T-helper 9 cell (primary cell): ENCODE results near the gene INO80.
"Not testable (repeated sequence)": the region's sequence is repeated elsewhere in the genome, so short reads cannot be mapped to it uniquely, and the experiment has no call there.

Experiments used
- DNase-seq: peaks from one replicate; pipeline ENCODE4 v3.0.0-alpha.2; 2020

INO80 gene

DNA sequence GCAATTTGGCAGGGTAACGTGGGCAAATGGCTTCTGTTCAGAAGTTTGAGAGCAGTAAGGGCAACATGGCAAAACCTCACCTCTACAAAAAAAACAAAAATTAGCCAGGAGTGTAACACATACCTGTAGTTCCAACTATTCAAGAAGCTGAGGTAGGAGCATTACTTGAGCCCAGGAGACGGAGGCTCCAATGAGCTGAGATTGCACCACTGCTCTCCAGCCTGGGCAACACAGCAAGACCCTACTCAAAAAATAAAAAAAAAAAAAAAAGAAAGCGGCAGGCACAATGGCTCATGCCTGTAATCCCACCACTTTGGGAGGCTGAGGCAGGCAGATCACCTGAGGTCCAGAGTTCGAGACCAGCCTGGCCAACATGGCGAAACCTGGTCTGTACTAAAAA, 5.9 kb upstream of the INO80 start:
- DNase-seq, result no peak

DNA sequence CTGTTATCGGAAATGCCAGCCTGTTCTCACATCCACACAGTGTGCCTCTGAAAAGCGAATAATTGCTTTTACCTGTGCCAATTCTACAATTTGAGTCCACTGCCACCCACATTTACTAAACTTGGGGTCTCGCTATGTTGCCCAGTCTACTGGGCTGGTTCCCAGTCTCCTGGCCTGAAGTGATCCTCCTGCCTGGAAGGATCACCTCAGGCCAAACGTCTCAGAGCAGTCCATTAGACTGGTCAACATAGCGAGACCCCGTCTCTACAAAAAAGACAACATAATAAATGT, 827 bp upstream of the INO80 start:
- no peak for DNase-seq

DNA sequence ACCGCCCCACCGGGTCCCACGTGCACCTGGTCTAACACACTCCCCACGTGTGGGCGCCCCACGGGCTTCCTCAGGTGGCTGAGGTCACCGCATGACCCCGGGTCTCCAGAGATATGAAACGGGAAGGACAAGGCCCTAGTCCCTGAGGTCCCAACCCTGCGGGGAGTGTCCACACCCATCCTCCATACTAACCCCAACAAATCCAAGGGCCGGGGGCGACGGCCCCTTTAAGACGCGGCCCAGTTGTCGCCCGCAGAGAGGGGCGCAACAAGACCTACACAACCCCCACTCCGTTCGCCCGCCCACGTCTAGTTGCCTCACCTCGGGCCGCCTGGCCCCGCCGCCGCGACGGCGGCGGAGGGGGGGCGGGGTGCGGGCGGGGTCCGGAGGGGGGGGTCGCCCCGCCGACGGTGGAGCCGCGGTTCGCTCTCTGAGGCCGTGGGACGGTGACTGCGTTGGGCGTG, 396 bp downstream of the INO80 start:
- peak; percentile 54 for DNase-seq

DNA sequence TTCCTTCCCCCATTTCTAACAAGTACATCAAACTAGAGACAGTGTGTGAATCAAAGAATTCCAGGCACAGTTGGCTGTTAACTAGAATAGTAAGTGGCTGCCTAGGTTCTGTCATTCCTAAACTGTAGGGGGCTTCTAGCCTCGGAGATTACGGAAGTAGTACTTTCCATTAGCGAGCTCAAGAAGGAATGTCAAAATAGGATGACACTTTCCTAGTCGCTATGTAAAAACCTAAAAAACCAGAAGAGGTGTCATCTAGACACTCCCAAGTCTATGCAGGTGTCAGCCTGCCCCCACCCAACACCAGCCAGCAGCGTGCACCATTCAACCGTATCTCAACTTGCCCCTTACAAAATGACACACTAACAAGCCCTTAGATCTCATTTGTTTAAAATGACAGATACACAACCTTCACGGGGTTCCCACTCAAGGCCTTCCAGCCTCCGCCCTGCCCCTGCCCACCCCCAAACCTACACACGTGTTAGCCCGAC, 874 bp downstream of the INO80 start:
- DNase-seq, result no peak

DNA sequence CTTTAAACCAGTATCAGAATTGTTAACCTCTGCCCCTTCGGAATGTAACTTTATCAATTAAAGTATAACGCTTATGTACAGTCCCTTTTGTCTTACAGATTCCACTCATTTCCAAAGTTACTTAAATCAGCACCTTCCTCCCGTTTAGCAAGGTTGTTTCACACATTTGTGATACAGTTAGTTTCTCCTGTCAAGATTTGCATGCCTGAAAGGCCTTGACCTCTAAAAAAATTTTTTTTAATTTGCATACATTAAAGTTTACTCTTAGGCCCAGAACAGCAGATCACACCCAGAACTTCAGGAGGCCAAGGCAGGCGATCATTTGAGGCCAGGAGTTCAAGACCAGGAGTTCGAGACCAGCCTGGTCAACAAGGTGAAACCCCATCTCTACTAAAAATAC, 9.1 kb downstream of the INO80 start:
- no peak for DNase-seq

DNA sequence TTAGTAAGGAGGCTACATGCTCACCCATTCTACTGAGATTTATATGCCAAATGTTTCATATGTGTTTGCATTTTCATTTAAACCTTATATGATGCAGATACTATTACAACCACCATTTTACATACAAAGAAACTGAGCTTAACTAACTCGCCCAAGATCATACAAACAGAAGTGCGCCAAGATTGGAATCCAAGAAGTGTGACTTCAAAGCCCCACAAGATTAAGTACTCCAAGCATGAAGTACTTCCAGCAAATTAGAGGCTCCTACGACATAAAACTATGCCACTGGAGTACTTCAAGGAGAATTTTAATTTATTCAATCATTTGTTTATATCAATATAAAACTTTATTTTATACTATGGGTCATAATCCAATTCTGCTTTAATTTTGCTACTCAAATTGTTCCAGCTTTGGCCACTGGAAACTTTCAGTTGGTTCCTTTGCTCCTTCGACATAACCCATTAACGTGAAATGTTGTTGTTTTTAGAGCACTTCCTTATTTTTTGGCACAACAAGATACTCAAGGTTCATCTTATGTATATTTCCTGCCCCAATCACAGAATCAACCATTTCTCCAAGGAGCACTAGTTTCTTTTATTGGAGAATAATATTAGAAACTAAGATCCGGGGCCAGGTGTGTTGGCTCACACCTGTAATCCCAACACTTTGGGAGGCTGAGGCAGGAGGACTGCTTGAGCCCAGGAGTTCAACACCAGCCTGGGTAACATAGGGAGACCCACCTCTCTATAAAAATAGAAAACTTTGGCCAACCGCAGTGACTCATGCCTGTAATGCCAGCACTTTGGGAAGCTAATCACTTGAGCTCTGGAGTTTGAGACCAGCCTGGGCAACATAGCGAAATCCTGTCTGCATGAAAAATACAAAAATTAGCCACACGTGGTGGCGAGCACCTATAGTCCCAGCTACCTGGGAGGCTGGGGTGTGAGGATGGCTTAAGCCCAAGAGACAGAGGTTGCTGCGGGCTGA, 10.4 kb downstream of the INO80 start:
- DNase-seq, result no peak

DNA sequence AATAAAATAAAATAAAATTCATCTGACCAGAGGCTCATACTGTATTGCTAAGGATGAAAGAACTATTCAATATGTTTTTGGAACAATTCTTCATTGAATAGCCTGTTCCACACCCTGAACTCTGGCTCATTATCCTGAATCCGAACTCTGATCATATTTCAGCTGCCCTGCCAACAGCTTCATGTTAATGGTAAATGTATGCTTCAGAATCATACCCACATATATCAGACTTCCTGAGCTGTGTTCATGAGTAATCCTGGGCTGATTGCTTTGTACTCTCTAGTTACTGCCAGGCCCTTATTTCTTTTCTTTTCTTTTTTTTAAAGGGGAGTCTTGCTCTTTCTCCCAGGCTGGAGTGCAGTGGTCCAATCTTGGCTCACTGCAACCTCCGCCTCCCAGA, 11.8 kb downstream of the INO80 start:
- DNase-seq, result no peak

DNA sequence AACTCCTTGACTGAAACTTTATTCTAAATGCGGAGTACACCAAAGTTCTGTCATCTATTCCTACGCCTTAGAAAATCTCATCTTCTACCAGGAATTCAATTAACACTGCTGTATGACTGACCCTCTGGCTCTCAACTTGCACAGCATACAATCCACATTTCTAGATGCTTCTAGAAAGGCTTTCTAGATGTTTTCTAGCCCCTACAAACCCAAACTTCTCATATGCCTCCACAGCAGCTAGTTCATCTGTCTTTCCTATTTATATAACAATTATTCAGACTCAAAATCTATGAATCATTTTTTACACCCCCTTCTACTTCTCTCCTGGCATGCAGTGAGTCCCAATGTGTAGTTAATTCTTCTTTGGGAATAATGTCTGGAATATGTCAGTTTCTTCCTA, 13.2 kb downstream of the INO80 start:
- no peak for DNase-seq

DNA sequence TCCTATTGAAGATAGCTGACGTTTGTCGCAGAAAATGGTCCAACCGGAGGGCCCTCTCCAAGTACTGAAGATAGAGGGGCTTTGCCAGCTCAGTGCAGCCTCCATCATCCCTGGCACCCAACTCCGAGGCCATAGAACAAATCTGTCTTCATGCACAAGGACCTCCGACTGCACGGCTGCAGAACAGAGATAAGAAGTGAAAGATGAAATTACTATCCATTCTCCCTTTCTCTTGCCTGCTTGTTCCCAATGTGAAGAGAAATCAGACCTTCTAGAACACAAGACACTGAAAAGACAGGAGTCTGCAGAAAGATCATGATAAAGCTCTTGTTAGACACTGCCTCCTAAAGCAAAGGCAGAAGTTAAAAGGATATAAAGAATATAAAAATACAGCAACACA, 19.9 kb downstream of the INO80 start:
- DNase-seq, result no peak

DNA sequence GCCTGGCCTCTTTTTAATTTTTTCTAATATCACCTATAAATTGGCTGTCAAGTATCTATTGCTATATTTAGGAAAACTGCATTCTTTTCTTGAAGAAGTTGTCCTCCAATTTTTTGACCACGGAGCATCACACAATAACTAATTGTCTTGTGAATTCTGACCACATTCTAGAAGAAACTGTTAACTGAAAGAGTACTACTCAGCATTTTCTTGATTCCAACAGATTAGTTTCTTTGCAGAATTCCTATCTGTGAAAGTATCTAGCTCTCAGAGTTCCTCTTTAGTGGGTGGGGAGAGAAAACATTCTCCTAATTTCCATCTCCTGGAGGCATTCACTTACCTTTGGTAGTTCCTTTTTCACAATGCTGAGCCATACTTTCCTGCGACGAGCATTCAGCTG, 31.1 kb downstream of the INO80 start:
- no peak for DNase-seq

DNA sequence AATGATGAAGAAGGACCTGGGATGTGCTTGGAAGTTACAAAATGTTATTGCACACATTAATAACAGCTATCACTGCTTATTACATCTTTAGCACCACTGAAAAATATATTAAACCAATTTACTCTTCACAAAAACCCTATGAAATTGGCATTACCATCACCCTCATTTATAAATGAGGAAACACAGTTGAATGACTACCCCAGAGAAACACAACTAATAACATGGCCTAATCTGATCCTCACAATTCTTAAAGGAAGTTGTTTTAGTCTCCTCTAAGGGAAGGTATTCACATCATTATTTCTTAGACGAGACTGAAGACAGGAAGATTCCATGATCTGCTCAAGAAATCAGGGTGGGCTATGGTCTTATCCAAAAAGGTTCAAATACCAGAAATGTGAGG, 35.9 kb downstream of the INO80 start:
- DNase-seq, result no peak

DNA sequence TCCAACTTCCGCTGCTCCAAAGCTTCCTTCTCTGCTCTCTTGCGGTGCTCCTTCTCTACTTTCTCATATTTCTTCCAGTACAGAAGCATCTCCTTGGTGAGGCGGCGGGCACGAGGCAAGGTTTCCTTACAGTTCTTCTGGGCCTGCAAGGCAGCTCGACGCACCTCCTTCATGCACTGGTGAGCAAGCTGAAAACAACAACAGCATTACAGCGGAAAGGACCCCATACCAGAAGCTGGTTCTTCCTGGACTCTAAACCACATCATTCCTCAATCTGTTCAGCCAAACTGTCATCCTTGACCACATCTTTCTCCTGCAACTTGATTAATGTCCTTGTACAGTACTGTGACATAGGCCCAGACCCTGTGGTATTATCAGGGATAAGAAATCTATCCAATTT, 36.4 kb downstream of the INO80 start:
- DNase-seq, result no peak

DNA sequence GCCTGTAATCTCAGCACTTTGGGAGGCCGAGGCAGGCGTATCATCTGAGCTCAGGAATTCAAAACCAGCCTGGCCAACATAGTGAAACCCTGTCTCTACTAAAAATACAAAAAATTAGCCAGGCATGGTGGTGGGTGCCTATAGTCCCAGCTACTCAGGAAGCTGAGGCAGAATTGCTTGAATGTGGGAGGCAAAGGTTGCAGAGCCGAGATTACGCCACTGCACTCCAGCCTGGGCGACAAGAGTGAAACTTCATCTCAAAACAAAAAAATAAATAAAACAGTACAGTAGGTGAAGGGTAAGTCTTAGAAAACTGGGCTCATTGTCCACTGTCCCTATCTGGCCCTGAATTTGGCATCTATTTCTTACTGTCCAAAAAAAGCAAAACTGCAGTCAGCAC, 37.2 kb downstream of the INO80 start:
- not testable (repeated sequence) for DNase-seq

DNA sequence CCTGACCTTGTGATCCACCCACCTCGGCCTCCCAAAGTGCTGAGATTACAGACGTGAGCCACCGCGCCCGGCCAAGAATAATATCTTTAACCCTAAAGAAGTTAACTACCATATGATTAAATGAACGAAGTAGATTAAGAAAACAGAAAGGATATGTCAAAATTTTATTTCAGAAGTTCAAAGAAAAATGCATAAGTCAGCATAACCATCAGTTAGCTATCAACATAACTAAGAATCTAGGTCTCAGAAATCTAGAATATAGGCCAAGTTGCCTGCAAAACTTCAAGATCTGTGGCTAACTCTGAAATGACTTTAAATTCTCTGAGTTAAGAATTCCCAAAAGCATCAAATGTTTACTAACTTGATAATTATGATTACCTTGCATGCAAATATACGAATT, 38.0 kb downstream of the INO80 start:
- no peak for DNase-seq

DNA sequence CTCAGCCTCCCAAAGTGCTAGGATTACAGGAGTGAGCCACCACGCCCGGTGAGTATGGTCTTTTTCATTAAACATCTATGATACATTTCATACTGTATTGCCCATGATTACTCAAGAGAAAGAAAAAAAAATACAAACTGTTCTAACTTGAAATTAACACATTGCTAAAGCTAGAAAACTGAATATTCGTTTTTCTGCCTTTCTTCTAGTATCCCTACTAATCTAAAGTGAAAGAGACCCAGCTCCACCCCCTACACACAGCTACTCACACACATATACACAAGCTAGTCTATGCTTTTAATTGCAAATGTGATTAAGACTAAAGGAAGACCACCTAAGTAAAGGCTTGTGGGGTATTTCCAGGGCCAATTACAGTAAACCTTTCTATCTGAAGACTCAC, 43.1 kb downstream of the INO80 start:
- DNase-seq, result no peak

DNA sequence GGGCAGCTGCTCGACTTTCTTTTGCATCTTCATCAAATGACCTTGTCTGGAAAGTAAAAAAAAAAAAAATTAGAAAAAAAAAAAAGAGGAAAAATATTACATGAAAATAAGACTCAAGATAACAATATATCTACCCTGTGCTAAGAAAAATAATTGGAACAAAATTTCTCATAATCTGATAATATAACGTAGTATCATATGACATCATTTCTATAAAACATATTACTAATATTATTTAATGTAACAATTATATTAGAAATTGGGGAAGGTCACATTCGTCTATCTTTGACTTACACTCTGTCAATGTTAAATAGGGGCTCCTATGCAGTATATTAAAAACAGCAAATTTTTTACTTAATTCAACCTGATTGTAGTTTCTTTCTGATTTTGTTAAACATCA, 44.1 kb downstream of the INO80 start:
- no peak for DNase-seq

DNA sequence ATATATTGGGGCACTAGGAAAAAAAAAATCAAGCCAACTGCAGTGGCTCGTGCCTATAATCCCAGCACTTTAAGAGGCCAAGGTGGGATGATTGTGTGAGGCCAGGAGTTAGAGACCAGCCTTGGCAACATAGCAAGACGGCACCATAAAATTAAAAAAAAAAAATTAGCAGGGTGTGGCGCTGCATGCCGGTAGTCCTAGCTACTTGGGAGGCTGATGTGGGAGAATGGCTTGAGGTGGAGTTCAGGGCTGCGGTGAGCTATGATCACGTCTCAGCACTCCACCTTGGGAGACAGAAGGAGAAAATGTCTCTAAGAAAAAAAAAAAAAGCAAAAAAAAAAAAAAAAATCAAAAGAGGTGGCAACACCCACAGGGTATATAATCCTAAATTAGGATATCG, 49.6 kb downstream of the INO80 start:
- DNase-seq, result no peak

DNA sequence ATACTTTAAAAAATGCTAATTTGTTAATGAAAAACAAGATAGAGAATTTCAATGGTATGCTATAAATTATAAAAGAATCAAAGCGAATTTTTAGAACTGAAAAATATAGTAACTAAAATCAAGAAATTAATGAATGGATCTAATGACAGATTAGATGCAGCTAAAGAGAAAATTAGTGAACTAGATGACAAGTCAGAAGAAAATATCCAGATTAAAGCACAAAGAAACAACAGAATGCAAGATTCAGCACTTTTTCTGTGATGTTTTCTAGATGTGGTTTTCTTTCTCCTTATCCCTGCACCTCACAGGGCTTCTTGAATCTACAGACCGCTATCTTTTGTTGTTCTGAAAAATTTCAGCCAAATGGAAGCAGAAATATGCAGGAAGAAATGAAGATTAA, 54.4 kb downstream of the INO80 start:
- no peak for DNase-seq

DNA sequence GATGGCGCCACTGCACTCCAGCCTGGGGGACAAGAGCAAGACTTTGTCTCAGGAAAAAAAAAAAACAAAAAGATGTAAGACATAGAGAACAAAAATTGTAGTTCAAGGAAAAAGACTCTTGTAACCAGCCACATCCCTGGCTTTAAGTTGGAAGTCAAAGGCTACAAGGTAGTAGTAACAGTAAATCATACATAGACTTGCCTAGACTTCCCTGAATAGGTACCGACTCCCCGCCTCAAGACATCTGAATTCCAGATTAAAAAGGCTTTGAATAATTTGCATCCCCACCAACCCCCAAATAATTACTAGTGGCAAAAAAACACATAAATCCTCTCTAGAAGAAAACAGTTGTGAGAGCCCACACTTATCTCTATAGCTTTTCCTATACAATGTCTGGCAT, 55.6 kb downstream of the INO80 start:
- DNase-seq, result no peak

DNA sequence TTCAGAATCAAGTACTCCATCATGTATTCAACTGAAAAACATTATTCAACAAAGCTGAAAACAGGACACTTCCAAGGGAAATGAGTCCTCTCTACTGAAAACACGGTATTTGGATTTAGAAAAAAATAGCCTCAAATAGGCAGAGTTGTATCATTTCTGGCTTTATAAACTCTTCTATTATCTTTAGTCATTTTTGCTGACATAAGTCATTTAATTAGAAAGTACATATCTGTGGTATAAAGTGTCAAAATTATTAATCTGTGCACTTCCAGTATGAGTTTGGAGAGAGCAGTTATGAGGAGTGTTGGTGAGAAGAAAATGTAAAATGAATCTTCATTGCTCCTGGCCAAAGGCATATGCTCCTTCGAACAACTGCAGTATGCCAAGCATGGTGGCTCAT, 59.3 kb downstream of the INO80 start:
- DNase-seq, result no peak

DNA sequence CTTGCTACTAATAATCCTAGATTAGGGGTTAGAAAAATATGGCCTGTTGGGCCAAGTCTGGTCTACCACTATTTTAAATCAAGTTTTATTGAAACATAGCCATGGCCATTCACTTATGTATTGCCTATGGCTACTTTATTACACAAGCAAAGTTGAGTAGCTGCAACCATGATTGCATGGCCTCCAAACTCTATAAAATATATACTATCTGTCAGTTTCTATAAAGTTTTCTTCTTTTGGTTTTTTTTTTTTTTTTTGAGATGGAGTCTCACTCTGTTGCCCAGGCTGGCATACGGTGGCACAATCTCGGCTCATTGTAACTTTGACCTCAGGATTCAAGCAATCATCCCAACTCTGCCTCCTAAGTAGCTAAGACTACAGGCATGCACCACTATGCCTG, 60.4 kb downstream of the INO80 start:
- DNase-seq, result no peak

DNA sequence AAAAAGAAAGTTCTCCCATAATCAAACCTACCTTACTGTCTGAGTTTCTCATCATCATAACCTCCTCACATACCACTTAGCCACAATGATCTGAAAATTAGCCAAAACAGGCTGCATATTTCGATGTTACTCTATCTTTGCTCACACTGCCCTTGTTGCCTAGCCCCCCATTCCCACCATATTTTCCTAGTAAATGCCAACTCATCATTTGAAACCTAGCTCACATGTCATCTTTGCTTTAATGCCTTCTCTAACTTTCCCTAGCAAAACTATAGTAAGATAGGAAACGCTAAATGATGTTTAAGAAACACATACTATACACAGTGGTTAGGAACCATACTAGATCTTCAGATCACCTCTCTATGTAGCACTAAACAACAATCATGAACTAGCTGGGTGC, 64.9 kb downstream of the INO80 start:
- no peak for DNase-seq

DNA sequence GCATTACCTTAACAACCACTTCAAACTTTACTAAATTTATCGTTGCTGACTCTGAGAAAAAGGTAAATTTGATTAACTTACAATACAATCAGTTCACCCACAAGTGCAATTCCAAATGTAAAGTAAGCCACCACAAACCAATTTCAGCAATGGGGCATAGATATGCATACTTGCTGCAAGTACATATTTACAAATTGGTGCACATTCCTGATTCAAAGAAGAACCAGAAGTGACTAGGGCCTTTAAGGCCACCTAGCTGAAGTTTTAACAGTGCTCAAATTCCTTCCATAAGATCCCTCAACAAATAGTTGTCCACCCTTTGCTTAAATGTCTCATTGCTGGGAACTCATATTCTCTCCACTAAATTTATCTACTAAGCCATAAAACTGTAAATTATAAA, 67.2 kb downstream of the INO80 start:
- no peak for DNase-seq

DNA sequence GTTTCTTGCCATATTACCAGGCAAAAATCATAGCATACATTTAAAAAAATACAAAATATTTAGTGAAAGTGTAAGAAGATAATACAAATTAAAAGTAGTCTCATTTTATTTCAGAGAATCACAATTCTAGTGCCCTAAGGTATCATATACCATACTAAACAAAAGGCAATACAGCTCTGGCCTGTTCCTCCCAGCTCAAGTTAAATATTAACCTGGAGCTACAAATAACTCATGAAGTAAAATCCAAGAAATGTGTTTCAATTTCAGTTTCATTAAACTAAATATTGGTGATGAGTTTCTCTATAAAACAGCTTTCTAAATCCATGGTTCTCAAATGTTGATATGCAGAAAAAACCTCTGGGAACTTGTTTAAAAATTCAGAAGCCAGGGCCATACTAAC, 67.7 kb downstream of the INO80 start:
- no peak for DNase-seq

DNA sequence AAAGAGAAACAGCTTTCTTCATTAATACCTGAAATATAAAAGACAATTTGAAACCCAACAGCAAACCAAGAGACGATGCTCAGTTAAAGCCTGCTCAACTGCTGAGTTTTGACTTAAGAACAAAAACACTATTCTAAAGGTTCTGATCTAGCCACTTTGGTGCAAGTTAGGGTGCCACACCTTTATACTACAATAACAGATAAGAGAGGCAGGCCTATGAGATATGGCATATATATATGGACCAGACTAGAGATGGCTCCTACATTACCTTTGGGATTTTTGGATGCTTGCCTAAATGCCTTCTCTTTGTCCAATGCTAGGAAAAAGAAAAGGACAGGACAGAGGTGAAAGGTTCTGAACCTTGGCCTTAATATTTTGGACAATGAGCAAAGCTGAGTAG, 68.6 kb downstream of the INO80 start:
- no peak for DNase-seq
